Nephron progenitor cell (in vitro differentiated cells): ENCODE data around the gene MMP21.

Experiments used
- DNase-seq: peaks from one replicate; pipeline ENCODE4 v3.0.0; 2021
- H3K27ac Mint-ChIP-seq: 2 replicates; pipeline ENCODE4 v1.8.0; 2021; ENCODE audit warnings: mild to moderate bottlenecking, moderate library complexity, mixed read lengths
- H3K27me3 Mint-ChIP-seq: 2 replicates; pipeline ENCODE4 v1.8.0; 2021; ENCODE audit warnings: mild to moderate bottlenecking, low read depth, mixed read lengths; ENCODE audit not compliant: poor library complexity
- H3K36me3 Mint-ChIP-seq: 2 replicates; pipeline ENCODE4 v1.8.0; 2021; ENCODE audit warnings: low read depth, mixed read lengths
- H3K4me1 Mint-ChIP-seq: 2 replicates; pipeline ENCODE4 v1.8.0; 2021; ENCODE audit warnings: mixed read lengths
- H3K4me3 Mint-ChIP-seq: 2 replicates; pipeline ENCODE4 v1.8.0; 2021; ENCODE audit warnings: mild to moderate bottlenecking, moderate library complexity, mixed read lengths
- H3K9me3 Mint-ChIP-seq: 2 replicates; pipeline ENCODE4 v1.8.0; 2021; ENCODE audit warnings: mild to moderate bottlenecking, moderate library complexity, mixed read lengths
- CTCF ChIP-seq: fragments of 200-600 bp; sonication (generic); IDR thresholded peaks from 2 replicates; pipeline ENCODE4 v1.5.0; 2021; ENCODE audit warnings: antibody characterized with exemption

Gene MMP21

GRCh38 chr10:125734823-125735222, 40.8 kb downstream of the MMP21 start:
- H3K4me1 Mint-ChIP-seq, result no peaks in the 10 kb centered on the region
- H3K27me3 Mint-ChIP-seq, result no peaks in the 10 kb centered on the region
- DNase-seq, result no peak
- no peak overlapping the region for H3K27ac Mint-ChIP-seq
- peaks cover 68% of the 10 kb centered on the region for H3K36me3 Mint-ChIP-seq
- no peak overlapping the region for H3K4me3 Mint-ChIP-seq
- peak; percentile 24 for TF ChIP-seq CTCF
- no peaks in the 10 kb centered on the region for H3K9me3 Mint-ChIP-seq

- Mint-ChIP-seq H3K4me1 (no peaks in the 10 kb centered on the region), H3K36me3 (peaks cover 65% of the 10 kb centered on the region), H3K4me3 (no peak overlapping the region), H3K9me3 (no peaks in the 10 kb centered on the region), H3K27me3 (no peaks in the 10 kb centered on the region), H3K27ac (no peak overlapping the region)
- no peak for DNase-seq
- no peak for TF ChIP-seq CTCF
Measured at GRCh38 chr10:125734148-125734547, 41.5 kb downstream of the MMP21 start.

- Mint-ChIP-seq H3K27ac (no peak overlapping the region), H3K36me3 (peaks cover 65% of the 10 kb centered on the region), H3K9me3 (no peaks in the 10 kb centered on the region), H3K27me3 (no peaks in the 10 kb centered on the region), H3K4me3 (no peak overlapping the region), H3K4me1 (no peaks in the 10 kb centered on the region)
- TF ChIP-seq CTCF, result no peak
- no peak for DNase-seq
Measured at GRCh38 chr10:125727436-125727835, 48.2 kb downstream of the MMP21 start.

- DNase-seq, result no peak
- Mint-ChIP-seq H3K36me3 (peaks cover 65% of the 10 kb centered on the region), H3K27me3 (no peaks in the 10 kb centered on the region), H3K9me3 (no peaks in the 10 kb centered on the region), H3K4me3 (no peak overlapping the region), H3K27ac (no peak overlapping the region), H3K4me1 (peaks cover 2% of the 10 kb centered on the region)
- TF ChIP-seq CTCF, result no peak
Measured at GRCh38 chr10:125726914-125727313, 48.7 kb downstream of the MMP21 start.

- Mint-ChIP-seq H3K36me3 (peaks cover 55% of the 10 kb centered on the region), H3K27me3 (no peaks in the 10 kb centered on the region), H3K4me3 (no peak overlapping the region), H3K9me3 (peaks cover 10% of the 10 kb centered on the region), H3K27ac (no peak overlapping the region), H3K4me1 (peaks cover 20% of the 10 kb centered on the region)
- DNase-seq, result no peak
- no peak for TF ChIP-seq CTCF
Measured at GRCh38 chr10:125722811-125723210, 52.8 kb downstream of the MMP21 start.

- peaks cover 20% of the 10 kb centered on the region for H3K4me1 Mint-ChIP-seq
- peaks cover 25% of the 10 kb centered on the region for H3K9me3 Mint-ChIP-seq
- H3K4me3 Mint-ChIP-seq, result peak overlapping the region; percentile 97
- H3K36me3 Mint-ChIP-seq, result peaks cover 56% of the 10 kb centered on the region
- no peak overlapping the region for H3K27ac Mint-ChIP-seq
- no peaks in the 10 kb centered on the region for H3K27me3 Mint-ChIP-seq
- DNase-seq, result no peak
- TF ChIP-seq CTCF, result no peak
Measured at GRCh38 chr10:125721035-125721434, 54.6 kb downstream of the MMP21 start.
